GM18873 (cell line): Measurements from ENCODE around the gene EHHADH.

ENCODE experiments used
- ATAC-seq: cut with Tn5 transposase; IDR thresholded peaks from one replicate; pipeline ENCODE4 v1.9.1; 2021; ENCODE audit warnings: mild to moderate bottlenecking, moderate library complexity, moderate number of reproducible peaks; ENCODE audit not compliant: unreplicated experiment, low FRiP score

EHHADH gene

GRCh38 chr3:185253645-185254410 lies at the start of gene EHHADH:
EHHADH (minus strand) TSS chr3:185254049; CDS start chr3:185254022, 27 bp downstream.
- no peak for ATAC-seq

- ATAC-seq, result peak; percentile 80
These were observed 46.1 kb upstream of the EHHADH start for GRCh38 chr3:185299918-185300426.

- no peak for ATAC-seq
These were observed 44.0 kb upstream of the EHHADH start for GRCh38 chr3:185297867-185298266.

- ATAC-seq, result no peak
These were observed 38.4 kb upstream of the EHHADH start for GRCh38 chr3:185292238-185292637.

- ATAC-seq, result no peak
These were observed 36.4 kb upstream of the EHHADH start for GRCh38 chr3:185290266-185290665.

GRCh38 chr3:185283374-185283935 lies 29.6 kb upstream of the EHHADH start:
- ATAC-seq, result no peak

- ATAC-seq, result peak; percentile 95
These were observed 29.0 kb upstream of the EHHADH start for GRCh38 chr3:185282696-185283373.

- no peak for ATAC-seq
These were observed 26.9 kb upstream of the EHHADH start for GRCh38 chr3:185280572-185281365.

- no peak for ATAC-seq
These were observed 25.8 kb upstream of the EHHADH start for GRCh38 chr3:185279587-185280138.

- ATAC-seq, result no peak
These were observed 22.6 kb upstream of the EHHADH start for GRCh38 chr3:185276415-185276814.

- ATAC-seq, result no peak
These were observed 18.2 kb upstream of the EHHADH start for GRCh38 chr3:185272033-185272432.

- ATAC-seq, result no peak
These were observed 17.1 kb upstream of the EHHADH start for GRCh38 chr3:185270956-185271332.

GRCh38 chr3:185270262-185270955 lies 16.6 kb upstream of the EHHADH start:
- no peak for ATAC-seq

GRCh38 chr3:185268194-185268962 lies 14.5 kb upstream of the EHHADH start:
- ATAC-seq, result no peak

- no peak for ATAC-seq
These were observed 13.3 kb upstream of the EHHADH start for GRCh38 chr3:185267193-185267592.

- ATAC-seq, result no peak
These were observed 11.2 kb upstream of the EHHADH start for GRCh38 chr3:185264849-185265553.

- no peak for ATAC-seq
These were observed 9.6 kb upstream of the EHHADH start for GRCh38 chr3:185263423-185263822.

GRCh38 chr3:185257334-185257733 lies 3.5 kb upstream of the EHHADH start:
- ATAC-seq, result no peak
